Measurements from ENCODE around the gene ADCYAP1R1. TPM values are rescaled to one million over a fixed set of nuclear protein-coding genes. Genes with fewer than 3 reads are reported as not detected.

The ADCYAP1R1 gene
- total RNA-seq, 1 experiment from 2014 or later: 8.9 TPM

DNA sequence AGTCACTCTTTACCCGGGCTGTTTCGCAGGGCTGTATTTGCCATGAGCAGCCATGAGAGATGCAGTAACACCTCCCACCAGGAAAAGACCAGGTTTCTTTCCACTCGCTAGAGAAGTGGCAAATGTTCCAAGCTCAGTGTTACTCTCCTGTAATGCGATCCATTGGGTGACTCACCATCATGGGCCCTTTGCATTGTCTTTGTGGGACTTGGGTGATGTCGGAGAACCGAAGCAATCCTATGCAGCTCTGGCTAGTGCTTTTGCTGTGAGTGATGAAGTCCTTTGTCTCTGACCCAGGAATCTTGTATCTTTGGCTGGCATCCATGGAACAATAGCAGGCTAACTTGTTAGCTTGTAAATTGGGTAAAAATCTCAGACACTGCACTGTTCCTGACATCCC lies 48.4 kb upstream of the ADCYAP1R1 start:
- Mint-ChIP-seq H3K27me3 (ENCODE audit: low read depth) (peaks cover 2% of the 10 kb centered on the region; the same call in 1 of the 2 replicates), H3K4me1 (peaks cover 19 to 27% of the 10 kb centered on the region in 2 experiments), H3K9me3 (peaks cover 0 to 4% of the 10 kb centered on the region in 2 experiments; a peak in 1 of 5 replicates), H3K4me3 (no peak overlapping the region), H3K27ac (0 out of 7 replicates have a peak overlapping the region, but pooled peaks of 1 of the 3 experiments have one; percentile 9), H3K36me3 (ENCODE audit: insufficient read depth in 1 of 3, low read depth in 3 of 3) (peaks cover 0 to 7% (median 0%) of the 10 kb centered on the region in 3 experiments; a peak in 4 of 7 replicates)
- Histone ChIP-seq H4K8ac (replicated peaks; ENCODE audit: insufficient read length, low read depth, low read length) (no peak overlapping the region), H2BK12ac (ENCODE audit: insufficient read length, low read depth, low read length) (no peak overlapping the region), H2BK120ac (ENCODE audit: low read depth, low read length, poor library complexity, severe bottlenecking) (no peak overlapping the region), H3K56ac (ENCODE audit: insufficient read length, low read depth, low read length) (no peak overlapping the region), H3K23ac (ENCODE audit: insufficient read length, low read depth, low read length) (no peak overlapping the region), H3K9me3 (ENCODE audit: control insufficient read depth, low read depth, low read length) (no peaks in the 10 kb centered on the region), H3K4me2 (ENCODE audit: insufficient read depth, insufficient read length, low read length) (no peak overlapping the region), H4K20me1 (ENCODE audit: control insufficient read depth, insufficient read depth, insufficient read length) (no peaks in the 10 kb centered on the region), H2AK5ac (ENCODE audit: insufficient read length, low read length) (no peak overlapping the region), H2BK20ac (ENCODE audit: low read depth, low read length, poor library complexity, severe bottlenecking) (no peak overlapping the region), H3K9ac (ENCODE audit: extremely low read depth, insufficient read length, low read length) (no peak overlapping the region), H3K18ac (ENCODE audit: insufficient read length, low read depth, low read length) (no peak overlapping the region), H4K5ac (ENCODE audit: insufficient read length, low read depth, low read length) (no peak overlapping the region), H3K14ac (ENCODE audit: insufficient read depth, low read length) (no peak overlapping the region), H3K27me3 (ENCODE audit: insufficient read depth, low read length) (0 out of 2 replicates have a peak, but pooled peaks cover 2% of the 10 kb centered on the region), H3K79me1 (ENCODE audit: insufficient read depth, low read depth, low read length, poor library complexity, severe bottlenecking) (no peaks in the 10 kb centered on the region), H3K4ac (ENCODE audit: low read depth, low read length) (no peak overlapping the region), H2BK15ac (ENCODE audit: low read depth, low read length) (no peak overlapping the region), H2AFZ (ENCODE audit: low read length) (no peak overlapping the region), H4K91ac (ENCODE audit: insufficient read length, low read depth, low read length) (no peak overlapping the region), H3K27ac (ENCODE audit: insufficient read length, low read depth, low read length) (no peak overlapping the region), H3K23me2 (ENCODE audit: insufficient read length, low read depth, low read length, poor library complexity, severe bottlenecking) (no peaks in the 10 kb centered on the region), H2BK5ac (ENCODE audit: insufficient read length, low read length) (no peak overlapping the region), H3T11ph (ENCODE audit: low read length) (no peak overlapping the region), H3K79me2 (ENCODE audit: insufficient read depth, low read length) (no peaks in the 10 kb centered on the region), H3K4me1 (ENCODE audit: insufficient read depth, low read length) (0 out of 2 replicates have a peak, but pooled peaks cover 2% of the 10 kb centered on the region)
- TF ChIP-seq, protein P1, sequence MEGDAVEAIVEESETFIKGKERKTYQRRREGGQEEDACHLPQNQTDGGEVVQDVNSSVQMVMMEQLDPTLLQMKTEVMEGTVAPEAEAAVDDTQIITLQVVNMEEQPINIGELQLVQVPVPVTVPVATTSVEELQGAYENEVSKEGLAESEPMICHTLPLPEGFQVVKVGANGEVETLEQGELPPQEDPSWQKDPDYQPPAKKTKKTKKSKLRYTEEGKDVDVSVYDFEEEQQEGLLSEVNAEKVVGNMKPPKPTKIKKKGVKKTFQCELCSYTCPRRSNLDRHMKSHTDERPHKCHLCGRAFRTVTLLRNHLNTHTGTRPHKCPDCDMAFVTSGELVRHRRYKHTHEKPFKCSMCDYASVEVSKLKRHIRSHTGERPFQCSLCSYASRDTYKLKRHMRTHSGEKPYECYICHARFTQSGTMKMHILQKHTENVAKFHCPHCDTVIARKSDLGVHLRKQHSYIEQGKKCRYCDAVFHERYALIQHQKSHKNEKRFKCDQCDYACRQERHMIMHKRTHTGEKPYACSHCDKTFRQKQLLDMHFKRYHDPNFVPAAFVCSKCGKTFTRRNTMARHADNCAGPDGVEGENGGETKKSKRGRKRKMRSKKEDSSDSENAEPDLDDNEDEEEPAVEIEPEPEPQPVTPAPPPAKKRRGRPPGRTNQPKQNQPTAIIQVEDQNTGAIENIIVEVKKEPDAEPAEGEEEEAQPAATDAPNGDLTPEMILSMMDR (conservative IDR thresholded peaks at IDR 0.05): no peak
- DNase-seq: no peak
- WGBS (ENCODE audit: extremely low coverage, insufficient read length, low lambda C conversion rate): no CpG with 5 or more reads among the region's 6 CpGs
